Measurements from ENCODE around the gene ZNF423. TPM values are rescaled to one million over a fixed set of nuclear protein-coding genes. Genes with fewer than 3 reads are reported as not detected.

The ZNF423 gene
- polyA plus RNA-seq, 1 of the 3 experiments (the other 2 are of a cell fraction): 1.2 TPM

DNA sequence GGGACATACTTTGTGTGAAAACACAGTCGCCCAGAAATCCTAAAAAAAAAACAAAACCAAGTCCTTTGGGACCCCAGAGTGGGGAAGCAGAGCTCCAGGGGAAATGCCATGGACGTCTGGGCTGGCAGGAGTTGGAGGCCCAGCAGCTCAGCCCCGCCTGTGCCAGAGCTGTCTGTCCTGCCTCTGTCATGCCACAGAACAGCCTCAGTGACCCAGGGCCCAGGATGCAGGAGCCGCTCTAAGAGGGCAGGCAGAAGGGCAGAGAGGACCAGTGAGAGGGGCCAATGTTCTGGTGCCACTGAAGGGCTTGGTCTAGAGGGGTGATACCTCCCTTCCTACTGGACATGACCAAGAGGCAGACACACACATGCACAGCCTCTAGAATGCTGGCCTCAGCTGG lies 316.2 kb downstream of the ZNF423 start:
- CTCF ChIA-PET: interaction anchor here (1.7 kb wide), 1 partner anchor 12 kb away, joined by 4 read pairs; no protein-coding TSS in a partner anchor
- POLR2A ChIA-PET: no interaction called here

GRCh38 chr16:49537924-49538459 lies 317.9 kb downstream of the ZNF423 start:
- Histone ChIP-seq H3K27ac (ENCODE audit: low read depth in 2 of 2, low read length in 1 of 2) (peak overlapping the region in 1 of 2 experiments; percentile 8; a peak in 1 of 4 replicates), H3K36me3 (replicated peaks in 1 of 2; ENCODE audit: control insufficient read depth in 1 of 2, insufficient read depth in 2 of 2, low read length in 1 of 2) (no peaks in the 10 kb centered on the region), H3F3A (replicated peaks; ENCODE audit: insufficient read depth) (no peaks in the 10 kb centered on the region), H3K9ac (no peak overlapping the region), H3K4me2 (no peak overlapping the region), H3K9me2 (no peaks in the 10 kb centered on the region), H3K79me2 (ENCODE audit: insufficient read depth) (no peaks in the 10 kb centered on the region), H2AFZ (ENCODE audit: low read depth) (no peak overlapping the region), H3K27me3 (ENCODE audit: insufficient read depth) (no peaks in the 10 kb centered on the region), H3K4me3 (ENCODE audit: low read depth in 2 of 2, low read length in 1 of 2) (no peak overlapping the region), H4K20me1 (ENCODE audit: insufficient read depth) (no peaks in the 10 kb centered on the region), H3K9me3 (no peaks in the 10 kb centered on the region), H3K4me1 (ENCODE audit: control insufficient read depth in 1 of 2, insufficient read depth in 2 of 2, low read depth in 1 of 2, low read length in 1 of 2) (peaks cover 0 to 50% of the 10 kb centered on the region in 2 experiments; a peak in 1 of 4 replicates)
- POLR2A ChIA-PET: no interaction called here
- DNase-seq: no peak
- CTCF ChIA-PET: interaction anchor here (0.8 to 1.6 kb wide), 2 partner anchors 19 to 55 kb away, joined by 3 to 9 read pairs; no protein-coding TSS in a partner anchor
- WGBS (ENCODE audit: low lambda C conversion rate): 72% methylated on average over 4 of the region's 7 CpGs
- TF ChIP-seq SIN3A (IDR thresholded peaks at IDR 0.05; ENCODE audit: borderline replicate concordance, low read depth, low read length) (no peak), ELF1 (IDR thresholded peaks at IDR 0.05) (no peak), REST (IDR thresholded peaks at IDR 0.05; ENCODE audit: low read depth, low read length) (no peak), EZH2phosphoT487 (IDR thresholded peaks at IDR 0.05; ENCODE audit: borderline replicate concordance, low read depth) (no peak), NFIC (IDR thresholded peaks at IDR 0.05; ENCODE audit: borderline replicate concordance) (no peak), EP300 (IDR thresholded peaks at IDR 0.05; ENCODE audit: borderline replicate concordance in 1 of 2, low read depth in 1 of 2, low read length in 1 of 2) (no peak), TCF12 (IDR thresholded peaks at IDR 0.05) (no peak)

More for the DNA sequence above, 316.2 kb downstream of the ZNF423 start:
- Histone ChIP-seq H4K20me1 (ENCODE audit: insufficient read depth) (no peaks in the 10 kb centered on the region), H3K9me2 (no peaks in the 10 kb centered on the region), H3K9ac (no peak overlapping the region), H3K36me3 (replicated peaks in 1 of 2; ENCODE audit: control insufficient read depth in 1 of 2, insufficient read depth in 2 of 2, low read length in 1 of 2) (no peaks in the 10 kb centered on the region), H3K79me2 (ENCODE audit: insufficient read depth) (no peaks in the 10 kb centered on the region), H3K9me3 (no peaks in the 10 kb centered on the region), H3K4me1 (ENCODE audit: control insufficient read depth in 1 of 2, insufficient read depth in 2 of 2, low read depth in 1 of 2, low read length in 1 of 2) (peaks cover 0 to 54% of the 10 kb centered on the region in 2 experiments; a peak in 1 of 4 replicates), H3K27me3 (ENCODE audit: insufficient read depth) (no peaks in the 10 kb centered on the region), H3F3A (replicated peaks; ENCODE audit: insufficient read depth) (no peaks in the 10 kb centered on the region), H3K4me2 (no peak overlapping the region), H3K27ac (ENCODE audit: low read depth in 2 of 2, low read length in 1 of 2) (no peak overlapping the region; a peak in 1 of 4 replicates), H3K4me3 (ENCODE audit: low read depth in 2 of 2, low read length in 1 of 2) (no peak overlapping the region), H2AFZ (ENCODE audit: low read depth) (no peak overlapping the region)
- no peak for TF ChIP-seq SMC3 (IDR thresholded peaks at IDR 0.05; ENCODE audit: low read depth, low read length)
- no peak for TF ChIP-seq TAF1 (IDR thresholded peaks at IDR 0.05; ENCODE audit: borderline replicate concordance, low read depth, low read length)
- TF ChIP-seq NFIC (IDR thresholded peaks at IDR 0.05; ENCODE audit: borderline replicate concordance): no peak
- TF ChIP-seq, protein P1, sequence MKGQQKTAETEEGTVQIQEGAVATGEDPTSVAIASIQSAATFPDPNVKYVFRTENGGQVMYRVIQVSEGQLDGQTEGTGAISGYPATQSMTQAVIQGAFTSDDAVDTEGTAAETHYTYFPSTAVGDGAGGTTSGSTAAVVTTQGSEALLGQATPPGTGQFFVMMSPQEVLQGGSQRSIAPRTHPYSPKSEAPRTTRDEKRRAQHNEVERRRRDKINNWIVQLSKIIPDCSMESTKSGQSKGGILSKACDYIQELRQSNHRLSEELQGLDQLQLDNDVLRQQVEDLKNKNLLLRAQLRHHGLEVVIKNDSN (IDR thresholded peaks at IDR 0.05; ENCODE audit: borderline replicate concordance, low read depth): no peak
- no peak for TF ChIP-seq TCF12 (IDR thresholded peaks at IDR 0.05)
- no peak for TF ChIP-seq MXI1 (IDR thresholded peaks at IDR 0.05; ENCODE audit: low read depth, low read length)
- no peak for TF ChIP-seq JUND (IDR thresholded peaks at IDR 0.05)
- TF ChIP-seq, protein P2, sequence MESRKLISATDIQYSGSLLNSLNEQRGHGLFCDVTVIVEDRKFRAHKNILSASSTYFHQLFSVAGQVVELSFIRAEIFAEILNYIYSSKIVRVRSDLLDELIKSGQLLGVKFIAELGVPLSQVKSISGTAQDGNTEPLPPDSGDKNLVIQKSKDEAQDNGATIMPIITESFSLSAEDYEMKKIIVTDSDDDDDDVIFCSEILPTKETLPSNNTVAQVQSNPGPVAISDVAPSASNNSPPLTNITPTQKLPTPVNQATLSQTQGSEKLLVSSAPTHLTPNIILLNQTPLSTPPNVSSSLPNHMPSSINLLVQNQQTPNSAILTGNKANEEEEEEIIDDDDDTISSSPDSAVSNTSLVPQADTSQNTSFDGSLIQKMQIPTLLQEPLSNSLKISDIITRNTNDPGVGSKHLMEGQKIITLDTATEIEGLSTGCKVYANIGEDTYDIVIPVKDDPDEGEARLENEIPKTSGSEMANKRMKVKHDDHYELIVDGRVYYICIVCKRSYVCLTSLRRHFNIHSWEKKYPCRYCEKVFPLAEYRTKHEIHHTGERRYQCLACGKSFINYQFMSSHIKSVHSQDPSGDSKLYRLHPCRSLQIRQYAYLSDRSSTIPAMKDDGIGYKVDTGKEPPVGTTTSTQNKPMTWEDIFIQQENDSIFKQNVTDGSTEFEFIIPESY (IDR thresholded peaks at IDR 0.05; ENCODE audit: borderline replicate concordance, low read depth): no peak
- no peak for TF ChIP-seq PBX3 (IDR thresholded peaks at IDR 0.05)
- no peak for TF ChIP-seq NRF1 (IDR thresholded peaks at IDR 0.05; ENCODE audit: low read depth, low read length)
- TF ChIP-seq FOXJ3 (CRISPR knock-in tag; IDR thresholded peaks at IDR 0.05): no peak
- no peak for TF ChIP-seq EZH2phosphoT487 (IDR thresholded peaks at IDR 0.05; ENCODE audit: borderline replicate concordance, low read depth)
- TF ChIP-seq FOSL2 (IDR thresholded peaks at IDR 0.05; ENCODE audit: borderline replicate concordance, low read depth): no peak
- no peak for TF ChIP-seq ELF1 (IDR thresholded peaks at IDR 0.05)
- no peak for TF ChIP-seq TEAD4 (IDR thresholded peaks at IDR 0.05; ENCODE audit: borderline replicate concordance, insufficient read depth)
- no peak for TF ChIP-seq YY1 (IDR thresholded peaks at IDR 0.05; ENCODE audit: low read depth)
- TF ChIP-seq MEF2A (IDR thresholded peaks at IDR 0.05; ENCODE audit: borderline replicate concordance, low read depth): no peak
- no peak for DNase-seq
- WGBS (ENCODE audit: low lambda C conversion rate): 43% methylated on average over 3 of the region's 4 CpGs
